ENCODE data around the gene STAT2. TPM values are rescaled to one million over a fixed set of nuclear protein-coding genes. Genes with fewer than 3 reads are reported as not detected.
"Not testable (repeated sequence)": the region's sequence is repeated elsewhere in the genome, so short reads cannot be mapped to it uniquely, and the experiment has no call there.

Gene STAT2
- total and polyA plus RNA-seq, 4 donors, result 20.0 to 191 (median 120) TPM

GRCh38 chr12:56348776-56349175, 11.1 kb downstream of the STAT2 start:
- no peak for DNase-seq
- intact Hi-C loops (cut with DNase I), result no loop called here
- Histone ChIP-seq H3K36me3 (ENCODE audit: control insufficient read depth in 1 of 2, insufficient read depth in 2 of 2, low read length in 1 of 2) (peaks cover 10 to 11% of the 10 kb centered on the region in 2 donors), H3K9me3 (ENCODE audit: control insufficient read depth, low read length) (no peaks in the 10 kb centered on the region), H3K27ac (ENCODE audit: low read depth in 1 of 2, low read length in 2 of 2) (no peak overlapping the region), H3K4me1 (ENCODE audit: control insufficient read depth in 1 of 2, insufficient read depth in 2 of 2, low read length in 2 of 2) (no peaks in the 10 kb centered on the region), H3K4me3 (ENCODE audit: low read length in 2 of 2) (no peak overlapping the region), H3K27me3 (ENCODE audit: control insufficient read depth in 1 of 2, insufficient read depth in 2 of 2, low read length in 1 of 2) (no peaks in the 10 kb centered on the region)
- no peak for ATAC-seq (ENCODE audit: low FRiP score)
- WGBS, 2 donors, result 91 to 93% methylated on average over 5 of the region's 5 CpGs

GRCh38 chr12:56347255-56347654, 12.7 kb downstream of the STAT2 start:
- H3K4me3 ChIP-seq (ENCODE audit: low read length in 2 of 2); DNase-seq; intact Hi-C loops (cut with DNase I); ATAC-seq (ENCODE audit: low FRiP score); H3K27me3 ChIP-seq (ENCODE audit: control insufficient read depth in 1 of 2, insufficient read depth in 2 of 2, low read length in 1 of 2); H3K9me3 ChIP-seq (ENCODE audit: control insufficient read depth, low read length); H3K4me1 ChIP-seq (ENCODE audit: control insufficient read depth in 1 of 2, insufficient read depth in 2 of 2, low read length in 2 of 2); H3K27ac ChIP-seq (ENCODE audit: low read depth in 1 of 2, low read length in 2 of 2): not testable (repeated sequence)
- WGBS, 2 donors, result 90% methylated on average over 9 of the region's 9 CpGs
- H3K36me3 ChIP-seq (ENCODE audit: control insufficient read depth in 1 of 2, insufficient read depth in 2 of 2, low read length in 1 of 2), result peaks cover 14% of the 10 kb centered on the region in 2 donors

GRCh38 chr12:56346675-56347074, 13.2 kb downstream of the STAT2 start:
- ATAC-seq (ENCODE audit: low FRiP score), result no peak
- 70 to 72% methylated on average over 7 of the region's 7 CpGs for WGBS, 2 donors

GRCh38 chr12:56342290-56342689, 17.6 kb downstream of the STAT2 start:
- WGBS, 2 donors, result 97 to 100% methylated on average over 2 of the region's 2 CpGs
- H3K4me1 ChIP-seq (ENCODE audit: control insufficient read depth in 1 of 2, insufficient read depth in 2 of 2, low read length in 2 of 2); H3K36me3 ChIP-seq (ENCODE audit: control insufficient read depth in 1 of 2, insufficient read depth in 2 of 2, low read length in 1 of 2); H3K27ac ChIP-seq (ENCODE audit: low read depth in 1 of 2, low read length in 2 of 2); H3K27me3 ChIP-seq (ENCODE audit: control insufficient read depth in 1 of 2, insufficient read depth in 2 of 2, low read length in 1 of 2); ATAC-seq (ENCODE audit: low FRiP score); H3K4me3 ChIP-seq (ENCODE audit: low read length in 2 of 2); intact Hi-C loops (cut with DNase I); DNase-seq; H3K9me3 ChIP-seq (ENCODE audit: control insufficient read depth, low read length): not testable (repeated sequence)

More at GRCh38 chr12:56346675-56347074, 13.2 kb downstream of the STAT2 start:
- Histone ChIP-seq H3K27ac (ENCODE audit: low read depth in 1 of 2, low read length in 2 of 2) (no peak overlapping the region), H3K4me3 (ENCODE audit: low read length in 2 of 2) (no peak overlapping the region), H3K27me3 (ENCODE audit: control insufficient read depth in 1 of 2, insufficient read depth in 2 of 2, low read length in 1 of 2) (no peaks in the 10 kb centered on the region), H3K36me3 (ENCODE audit: control insufficient read depth in 1 of 2, insufficient read depth in 2 of 2, low read length in 1 of 2) (peaks cover 14% of the 10 kb centered on the region in 2 donors), H3K9me3 (ENCODE audit: control insufficient read depth, low read length) (no peaks in the 10 kb centered on the region), H3K4me1 (ENCODE audit: control insufficient read depth in 1 of 2, insufficient read depth in 2 of 2, low read length in 2 of 2) (no peaks in the 10 kb centered on the region)
- intact Hi-C loops (cut with DNase I), result no loop called here
- no peak for DNase-seq

- no peak overlapping the region for H3K4me3 ChIP-seq (ENCODE audit: low read length in 2 of 2)
- no peaks in the 10 kb centered on the region for H3K9me3 ChIP-seq (ENCODE audit: control insufficient read depth, low read length)
- ATAC-seq (ENCODE audit: low FRiP score) (no peak), DNase-seq (no peak)
- H3K27ac ChIP-seq (ENCODE audit: low read depth in 1 of 2, low read length in 2 of 2), result no peak overlapping the region
- H3K36me3 ChIP-seq (ENCODE audit: control insufficient read depth in 1 of 2, insufficient read depth in 2 of 2, low read length in 1 of 2), result peaks cover 7 to 8% of the 10 kb centered on the region in 2 donors
- WGBS, 2 donors, result 21 to 22% methylated on average over 1 of the region's 1 CpG
- intact Hi-C loops (cut with DNase I), result no loop called here
- H3K27me3 ChIP-seq (ENCODE audit: control insufficient read depth in 1 of 2, insufficient read depth in 2 of 2, low read length in 1 of 2), result no peaks in the 10 kb centered on the region
- H3K4me1 ChIP-seq (ENCODE audit: control insufficient read depth in 1 of 2, insufficient read depth in 2 of 2, low read length in 2 of 2), result no peaks in the 10 kb centered on the region
Measured at GRCh38 chr12:56341616-56342015, 18.3 kb downstream of the STAT2 start.

- intact Hi-C loops (cut with DNase I), result no loop called here
- no peaks in the 10 kb centered on the region for H3K27me3 ChIP-seq (ENCODE audit: control insufficient read depth in 1 of 2, insufficient read depth in 2 of 2, low read length in 1 of 2)
- 79 to 82% methylated on average over 1 of the region's 1 CpG for WGBS, 2 donors
- peaks cover 5 to 6% of the 10 kb centered on the region in 2 donors for H3K36me3 ChIP-seq (ENCODE audit: control insufficient read depth in 1 of 2, insufficient read depth in 2 of 2, low read length in 1 of 2)
- ATAC-seq (ENCODE audit: low FRiP score), result no peak
- H3K4me1 ChIP-seq (ENCODE audit: control insufficient read depth in 1 of 2, insufficient read depth in 2 of 2, low read length in 2 of 2), result no peaks in the 10 kb centered on the region
- H3K27ac ChIP-seq (ENCODE audit: low read depth in 1 of 2, low read length in 2 of 2), result no peak overlapping the region
- H3K4me3 ChIP-seq (ENCODE audit: low read length in 2 of 2), result no peak overlapping the region
- no peaks in the 10 kb centered on the region for H3K9me3 ChIP-seq (ENCODE audit: control insufficient read depth, low read length)
- no peak for DNase-seq
Measured at GRCh38 chr12:56339158-56339422, 20.8 kb downstream of the STAT2 start.

- intact Hi-C loops (cut with DNase I), result no loop called here
- H3K4me3 ChIP-seq (ENCODE audit: low read length in 2 of 2), result no peak within 1 kb of the TSS
- no peak for ATAC-seq (ENCODE audit: low FRiP score)
Measured at GRCh38 chr12:56338308-56339157, 21.4 kb downstream of the STAT2 start, which contains the start of gene IL23A. IL23A (plus strand) TSS chr12:56338884; CDS start chr12:56339045, 161 bp downstream.

GRCh38 chr12:56337753-56338251, 22.1 kb downstream of the STAT2 start:
- WGBS, 2 donors, result 81 to 84% methylated on average over 8 of the region's 8 CpGs
- H3K27me3 ChIP-seq (ENCODE audit: control insufficient read depth in 1 of 2, insufficient read depth in 2 of 2, low read length in 1 of 2), result no peaks in the 10 kb centered on the region

More at GRCh38 chr12:56338308-56339157, 21.4 kb downstream of the STAT2 start, which contains the start of gene IL23A:
- Histone ChIP-seq H3K4me1 (ENCODE audit: control insufficient read depth in 1 of 2, insufficient read depth in 2 of 2, low read length in 2 of 2) (no peaks in the 10 kb centered on the region), H3K27me3 (ENCODE audit: control insufficient read depth in 1 of 2, insufficient read depth in 2 of 2, low read length in 1 of 2) (no peaks in the 10 kb centered on the region), H3K27ac (ENCODE audit: low read depth in 1 of 2, low read length in 2 of 2) (no peak within 1 kb of the TSS), H3K9me3 (ENCODE audit: control insufficient read depth, low read length) (no peaks in the 10 kb centered on the region), H3K36me3 (ENCODE audit: control insufficient read depth in 1 of 2, insufficient read depth in 2 of 2, low read length in 1 of 2) (peaks cover 1 to 2% of the 10 kb centered on the region in 2 donors)
- 25 to 29% methylated on average over 9 of the region's 9 CpGs for WGBS, 2 donors
- DNase-seq, result no peak

More at GRCh38 chr12:56337753-56338251, 22.1 kb downstream of the STAT2 start:
- no peak overlapping the region for H3K4me3 ChIP-seq (ENCODE audit: low read length in 2 of 2)
- no peaks in the 10 kb centered on the region for H3K9me3 ChIP-seq (ENCODE audit: control insufficient read depth, low read length)
- intact Hi-C loops (cut with DNase I), result no loop called here
- no peaks in the 10 kb centered on the region for H3K36me3 ChIP-seq (ENCODE audit: control insufficient read depth in 1 of 2, insufficient read depth in 2 of 2, low read length in 1 of 2)
- no peak overlapping the region for H3K27ac ChIP-seq (ENCODE audit: low read depth in 1 of 2, low read length in 2 of 2)
- no peaks in the 10 kb centered on the region for H3K4me1 ChIP-seq (ENCODE audit: control insufficient read depth in 1 of 2, insufficient read depth in 2 of 2, low read length in 2 of 2)
- DNase-seq (no peak), ATAC-seq (ENCODE audit: low FRiP score) (no peak)
